ENCODE data around the gene RTN4.

RTN4 gene

DNA sequence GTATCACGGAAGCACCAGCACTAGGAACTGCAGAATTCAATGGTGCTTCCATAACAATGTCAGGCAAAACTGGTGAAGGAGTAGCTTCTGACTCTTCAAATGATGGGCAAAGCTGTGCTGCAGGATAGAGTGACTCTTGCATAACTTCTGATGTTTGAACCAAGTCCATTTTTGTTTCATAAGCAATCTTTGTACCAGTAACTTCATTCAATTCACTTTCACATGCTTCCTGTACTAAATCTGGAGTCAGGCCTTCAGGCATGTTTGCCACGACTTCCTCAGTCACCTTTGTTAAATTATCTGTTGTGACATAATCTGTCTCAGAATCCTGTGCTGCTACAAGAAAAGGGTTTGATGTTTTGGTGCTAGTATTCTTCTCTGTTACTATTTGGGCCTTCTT lies 24.0 kb downstream of the RTN4 start:
- TF ChIP-seq, protein P1, sequence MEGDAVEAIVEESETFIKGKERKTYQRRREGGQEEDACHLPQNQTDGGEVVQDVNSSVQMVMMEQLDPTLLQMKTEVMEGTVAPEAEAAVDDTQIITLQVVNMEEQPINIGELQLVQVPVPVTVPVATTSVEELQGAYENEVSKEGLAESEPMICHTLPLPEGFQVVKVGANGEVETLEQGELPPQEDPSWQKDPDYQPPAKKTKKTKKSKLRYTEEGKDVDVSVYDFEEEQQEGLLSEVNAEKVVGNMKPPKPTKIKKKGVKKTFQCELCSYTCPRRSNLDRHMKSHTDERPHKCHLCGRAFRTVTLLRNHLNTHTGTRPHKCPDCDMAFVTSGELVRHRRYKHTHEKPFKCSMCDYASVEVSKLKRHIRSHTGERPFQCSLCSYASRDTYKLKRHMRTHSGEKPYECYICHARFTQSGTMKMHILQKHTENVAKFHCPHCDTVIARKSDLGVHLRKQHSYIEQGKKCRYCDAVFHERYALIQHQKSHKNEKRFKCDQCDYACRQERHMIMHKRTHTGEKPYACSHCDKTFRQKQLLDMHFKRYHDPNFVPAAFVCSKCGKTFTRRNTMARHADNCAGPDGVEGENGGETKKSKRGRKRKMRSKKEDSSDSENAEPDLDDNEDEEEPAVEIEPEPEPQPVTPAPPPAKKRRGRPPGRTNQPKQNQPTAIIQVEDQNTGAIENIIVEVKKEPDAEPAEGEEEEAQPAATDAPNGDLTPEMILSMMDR (IDR thresholded peaks at IDR 0.05; ENCODE audit: control insufficient read depth, extremely low read depth, insufficient read depth): no peak
- DNase-seq (ENCODE audit: low read depth): no peak
- H3K4me3 ChIP-seq (ENCODE audit: low read depth, low read length): no peak overlapping the region

DNA sequence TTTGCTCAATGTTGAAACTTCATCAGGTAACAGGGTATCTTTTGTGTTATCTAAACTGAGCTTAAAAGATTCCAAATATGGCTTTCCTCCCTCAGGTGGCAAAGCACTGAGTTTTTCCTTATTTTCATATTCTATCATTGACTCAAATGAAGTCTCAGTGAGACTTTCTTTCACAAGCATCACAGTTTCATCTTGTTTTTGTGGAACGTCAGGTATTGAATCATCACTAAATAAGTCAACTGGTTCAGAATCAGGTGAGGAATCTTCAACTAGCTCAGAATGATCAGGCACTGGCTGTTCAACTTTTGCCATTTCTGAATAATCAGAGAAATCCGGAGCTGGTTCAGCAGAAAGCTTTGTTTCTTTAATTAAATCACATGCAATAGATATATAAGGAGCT lies 24.6 kb downstream of the RTN4 start:
- TF ChIP-seq, protein P1 (IDR thresholded peaks at IDR 0.05; ENCODE audit: control insufficient read depth, extremely low read depth, insufficient read depth): no peak
- no peak for DNase-seq (ENCODE audit: low read depth)
- no peak overlapping the region for H3K4me3 ChIP-seq (ENCODE audit: low read depth, low read length)

DNA sequence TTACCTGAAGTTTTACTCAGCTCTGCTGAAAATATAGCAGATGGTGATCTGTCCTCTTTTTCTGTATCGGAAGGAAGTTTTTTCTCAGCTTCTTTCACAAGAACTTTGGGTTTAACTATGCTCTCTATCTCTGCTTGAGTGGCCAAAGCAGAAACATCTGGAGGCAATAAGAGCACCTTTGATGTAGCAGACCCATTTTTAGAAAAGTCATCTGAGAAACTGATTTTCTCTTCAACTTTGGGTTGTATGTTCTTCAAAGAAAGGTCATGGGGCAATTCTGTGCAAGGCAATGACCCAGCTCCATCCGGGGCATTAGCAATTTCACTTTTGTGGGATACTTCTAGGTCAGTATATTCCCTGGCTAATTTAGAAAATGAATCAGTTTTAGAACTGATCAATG lies 25.2 kb downstream of the RTN4 start:
- DNase-seq (ENCODE audit: low read depth): no peak
- TF ChIP-seq, protein P1 (IDR thresholded peaks at IDR 0.05; ENCODE audit: control insufficient read depth, extremely low read depth, insufficient read depth): no peak
- no peak overlapping the region for H3K4me3 ChIP-seq (ENCODE audit: low read depth, low read length)

DNA sequence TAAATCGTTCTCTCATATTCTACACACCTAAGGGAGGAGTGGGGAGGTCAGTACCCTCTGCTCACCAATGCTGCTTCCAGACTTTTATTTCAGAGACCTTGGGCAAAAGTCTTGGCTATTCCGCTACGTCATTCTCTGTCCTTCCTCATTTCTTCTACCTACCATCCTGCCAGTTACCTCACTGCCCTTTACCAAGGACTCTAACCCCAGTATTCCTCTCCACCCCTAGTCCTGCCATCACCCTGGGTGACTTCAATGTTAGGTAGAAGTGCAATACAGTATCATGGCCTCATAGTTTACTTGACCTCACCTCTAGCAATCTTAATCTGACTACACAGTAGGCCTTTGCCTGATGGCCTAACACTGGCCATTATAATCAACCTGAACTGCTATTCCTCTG lies 27.8 kb downstream of the RTN4 start:
- H3K4me3 ChIP-seq (ENCODE audit: low read depth, low read length): no peak overlapping the region
- no peak for DNase-seq (ENCODE audit: low read depth)
- TF ChIP-seq, protein P1 (IDR thresholded peaks at IDR 0.05; ENCODE audit: control insufficient read depth, extremely low read depth, insufficient read depth): no peak

DNA sequence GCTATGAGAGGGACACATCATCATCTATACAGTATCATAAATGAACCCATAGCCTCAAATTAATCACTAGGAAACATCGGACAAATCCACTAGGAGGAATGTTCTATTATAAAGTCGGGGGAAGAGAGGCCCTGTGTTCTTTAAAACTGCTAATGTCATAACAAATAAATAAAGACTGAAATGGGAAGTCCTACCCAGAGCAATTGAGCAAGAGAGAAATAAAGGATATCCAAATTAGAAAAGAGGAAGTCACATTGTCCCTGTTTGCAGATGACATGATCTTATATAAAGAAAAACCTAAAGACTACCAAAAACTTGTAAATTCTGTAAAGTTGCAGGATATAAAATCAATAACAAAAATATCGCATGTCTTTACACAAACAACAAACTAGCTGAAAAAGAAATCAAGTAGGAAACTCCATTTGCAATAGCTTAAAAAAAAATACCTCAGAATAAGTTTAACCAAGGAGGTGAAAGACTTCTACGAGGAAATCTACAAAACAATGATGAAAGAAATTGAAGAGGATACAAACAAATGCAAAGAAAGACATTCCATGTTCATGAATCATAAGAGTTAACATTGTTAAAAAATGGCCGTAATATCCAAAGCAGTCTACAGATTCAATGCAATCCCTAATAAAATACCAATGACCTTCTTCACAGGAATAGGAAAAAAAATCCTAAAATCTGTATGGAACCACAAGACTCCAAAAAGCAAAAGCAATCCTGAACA lies 30.6 kb downstream of the RTN4 start:
- TF ChIP-seq, protein P1 (IDR thresholded peaks at IDR 0.05; ENCODE audit: control insufficient read depth, extremely low read depth, insufficient read depth): no peak
- DNase-seq (ENCODE audit: low read depth): no peak
- H3K4me3 ChIP-seq (ENCODE audit: low read depth, low read length): no peak overlapping the region

DNA sequence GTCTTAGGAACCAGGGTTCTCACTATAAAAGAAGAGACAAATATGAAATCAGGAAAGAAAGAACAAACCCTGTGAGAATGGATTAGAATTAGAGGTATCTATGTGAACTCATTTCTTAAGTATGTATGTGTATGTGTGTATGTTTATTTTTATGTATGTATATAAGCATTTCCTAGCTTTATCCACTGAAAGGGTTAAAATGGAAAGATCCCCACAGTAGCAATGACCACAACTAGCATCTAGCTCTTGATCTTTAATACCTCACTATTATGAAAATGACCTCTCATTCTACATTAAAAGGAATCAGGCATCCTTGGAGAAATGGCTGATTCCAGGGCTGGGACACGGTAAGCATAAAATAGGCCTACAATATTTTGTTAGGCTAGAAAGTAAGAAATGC lies 31.6 kb downstream of the RTN4 start:
- TF ChIP-seq, protein P1 (IDR thresholded peaks at IDR 0.05; ENCODE audit: control insufficient read depth, extremely low read depth, insufficient read depth): no peak
- no peak for DNase-seq (ENCODE audit: low read depth)
- no peak overlapping the region for H3K4me3 ChIP-seq (ENCODE audit: low read depth, low read length)

DNA sequence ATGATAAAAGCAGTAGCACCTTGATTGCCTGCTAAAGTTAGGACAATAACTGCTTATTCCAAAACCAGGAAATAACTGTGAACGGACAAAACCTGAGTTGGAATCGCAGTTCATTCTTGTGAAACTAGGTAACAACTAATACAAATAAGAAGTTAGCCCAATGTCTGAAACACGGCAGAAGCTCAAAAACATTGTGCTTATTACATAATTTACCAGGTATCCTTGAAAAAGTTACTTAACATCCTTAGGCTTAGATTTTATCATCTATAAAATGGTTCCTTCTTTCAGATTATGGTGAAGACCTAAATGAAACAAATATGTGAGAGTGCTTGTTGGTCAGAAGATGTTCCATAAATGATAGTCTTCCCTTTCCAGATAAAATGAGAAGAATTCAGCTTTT lies 32.4 kb downstream of the RTN4 start:
- TF ChIP-seq, protein P1 (IDR thresholded peaks at IDR 0.05; ENCODE audit: control insufficient read depth, extremely low read depth, insufficient read depth): no peak
- no peak for DNase-seq (ENCODE audit: low read depth)
- no peak overlapping the region for H3K4me3 ChIP-seq (ENCODE audit: low read depth, low read length)

Data from LNCaP clone FGC (cell line).